ENCODE data around the gene CDH23. TPM values are rescaled to one million over a fixed set of nuclear protein-coding genes. Genes with fewer than 3 reads are reported as not detected.

Gene CDH23
- total and polyA plus RNA-seq, 2 of the 8 experiments (the other 6 are each of a cell fraction or from before 2014, with no cell fraction given) = 1.9 to 4.9 TPM

DNA sequence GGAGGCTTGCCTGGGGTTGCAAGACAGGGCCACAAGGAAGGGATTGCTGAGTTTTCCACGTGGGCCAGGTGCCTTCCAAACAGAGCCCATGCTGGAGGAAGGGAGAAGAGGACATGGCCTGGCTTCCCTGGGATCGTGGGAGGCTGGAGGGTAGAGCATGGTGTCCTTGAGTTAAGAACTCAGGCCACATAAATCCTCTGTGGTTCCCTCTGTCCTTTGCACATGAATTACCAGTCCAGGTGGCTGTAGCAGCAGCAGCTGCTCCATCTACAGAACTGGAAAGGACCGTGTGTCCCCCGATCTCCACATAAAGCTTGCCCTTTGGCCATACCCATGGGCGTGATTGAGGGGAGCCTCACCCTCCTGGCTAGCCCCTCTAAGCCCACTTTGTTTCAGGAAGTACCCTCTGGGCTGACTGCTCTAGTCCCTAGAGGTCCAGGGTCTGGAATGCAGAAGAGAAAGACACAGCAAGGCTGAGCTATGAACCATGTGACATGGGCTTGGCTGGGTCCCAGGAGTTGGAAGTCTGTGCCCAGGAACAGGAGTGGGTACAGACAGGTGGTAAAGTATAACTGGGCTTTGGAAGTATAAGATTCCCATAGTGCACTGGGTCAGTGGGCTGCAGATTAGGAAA is 237.9 kb downstream of the CDH23 start (continued):
- TF ChIP-seq, protein P1, sequence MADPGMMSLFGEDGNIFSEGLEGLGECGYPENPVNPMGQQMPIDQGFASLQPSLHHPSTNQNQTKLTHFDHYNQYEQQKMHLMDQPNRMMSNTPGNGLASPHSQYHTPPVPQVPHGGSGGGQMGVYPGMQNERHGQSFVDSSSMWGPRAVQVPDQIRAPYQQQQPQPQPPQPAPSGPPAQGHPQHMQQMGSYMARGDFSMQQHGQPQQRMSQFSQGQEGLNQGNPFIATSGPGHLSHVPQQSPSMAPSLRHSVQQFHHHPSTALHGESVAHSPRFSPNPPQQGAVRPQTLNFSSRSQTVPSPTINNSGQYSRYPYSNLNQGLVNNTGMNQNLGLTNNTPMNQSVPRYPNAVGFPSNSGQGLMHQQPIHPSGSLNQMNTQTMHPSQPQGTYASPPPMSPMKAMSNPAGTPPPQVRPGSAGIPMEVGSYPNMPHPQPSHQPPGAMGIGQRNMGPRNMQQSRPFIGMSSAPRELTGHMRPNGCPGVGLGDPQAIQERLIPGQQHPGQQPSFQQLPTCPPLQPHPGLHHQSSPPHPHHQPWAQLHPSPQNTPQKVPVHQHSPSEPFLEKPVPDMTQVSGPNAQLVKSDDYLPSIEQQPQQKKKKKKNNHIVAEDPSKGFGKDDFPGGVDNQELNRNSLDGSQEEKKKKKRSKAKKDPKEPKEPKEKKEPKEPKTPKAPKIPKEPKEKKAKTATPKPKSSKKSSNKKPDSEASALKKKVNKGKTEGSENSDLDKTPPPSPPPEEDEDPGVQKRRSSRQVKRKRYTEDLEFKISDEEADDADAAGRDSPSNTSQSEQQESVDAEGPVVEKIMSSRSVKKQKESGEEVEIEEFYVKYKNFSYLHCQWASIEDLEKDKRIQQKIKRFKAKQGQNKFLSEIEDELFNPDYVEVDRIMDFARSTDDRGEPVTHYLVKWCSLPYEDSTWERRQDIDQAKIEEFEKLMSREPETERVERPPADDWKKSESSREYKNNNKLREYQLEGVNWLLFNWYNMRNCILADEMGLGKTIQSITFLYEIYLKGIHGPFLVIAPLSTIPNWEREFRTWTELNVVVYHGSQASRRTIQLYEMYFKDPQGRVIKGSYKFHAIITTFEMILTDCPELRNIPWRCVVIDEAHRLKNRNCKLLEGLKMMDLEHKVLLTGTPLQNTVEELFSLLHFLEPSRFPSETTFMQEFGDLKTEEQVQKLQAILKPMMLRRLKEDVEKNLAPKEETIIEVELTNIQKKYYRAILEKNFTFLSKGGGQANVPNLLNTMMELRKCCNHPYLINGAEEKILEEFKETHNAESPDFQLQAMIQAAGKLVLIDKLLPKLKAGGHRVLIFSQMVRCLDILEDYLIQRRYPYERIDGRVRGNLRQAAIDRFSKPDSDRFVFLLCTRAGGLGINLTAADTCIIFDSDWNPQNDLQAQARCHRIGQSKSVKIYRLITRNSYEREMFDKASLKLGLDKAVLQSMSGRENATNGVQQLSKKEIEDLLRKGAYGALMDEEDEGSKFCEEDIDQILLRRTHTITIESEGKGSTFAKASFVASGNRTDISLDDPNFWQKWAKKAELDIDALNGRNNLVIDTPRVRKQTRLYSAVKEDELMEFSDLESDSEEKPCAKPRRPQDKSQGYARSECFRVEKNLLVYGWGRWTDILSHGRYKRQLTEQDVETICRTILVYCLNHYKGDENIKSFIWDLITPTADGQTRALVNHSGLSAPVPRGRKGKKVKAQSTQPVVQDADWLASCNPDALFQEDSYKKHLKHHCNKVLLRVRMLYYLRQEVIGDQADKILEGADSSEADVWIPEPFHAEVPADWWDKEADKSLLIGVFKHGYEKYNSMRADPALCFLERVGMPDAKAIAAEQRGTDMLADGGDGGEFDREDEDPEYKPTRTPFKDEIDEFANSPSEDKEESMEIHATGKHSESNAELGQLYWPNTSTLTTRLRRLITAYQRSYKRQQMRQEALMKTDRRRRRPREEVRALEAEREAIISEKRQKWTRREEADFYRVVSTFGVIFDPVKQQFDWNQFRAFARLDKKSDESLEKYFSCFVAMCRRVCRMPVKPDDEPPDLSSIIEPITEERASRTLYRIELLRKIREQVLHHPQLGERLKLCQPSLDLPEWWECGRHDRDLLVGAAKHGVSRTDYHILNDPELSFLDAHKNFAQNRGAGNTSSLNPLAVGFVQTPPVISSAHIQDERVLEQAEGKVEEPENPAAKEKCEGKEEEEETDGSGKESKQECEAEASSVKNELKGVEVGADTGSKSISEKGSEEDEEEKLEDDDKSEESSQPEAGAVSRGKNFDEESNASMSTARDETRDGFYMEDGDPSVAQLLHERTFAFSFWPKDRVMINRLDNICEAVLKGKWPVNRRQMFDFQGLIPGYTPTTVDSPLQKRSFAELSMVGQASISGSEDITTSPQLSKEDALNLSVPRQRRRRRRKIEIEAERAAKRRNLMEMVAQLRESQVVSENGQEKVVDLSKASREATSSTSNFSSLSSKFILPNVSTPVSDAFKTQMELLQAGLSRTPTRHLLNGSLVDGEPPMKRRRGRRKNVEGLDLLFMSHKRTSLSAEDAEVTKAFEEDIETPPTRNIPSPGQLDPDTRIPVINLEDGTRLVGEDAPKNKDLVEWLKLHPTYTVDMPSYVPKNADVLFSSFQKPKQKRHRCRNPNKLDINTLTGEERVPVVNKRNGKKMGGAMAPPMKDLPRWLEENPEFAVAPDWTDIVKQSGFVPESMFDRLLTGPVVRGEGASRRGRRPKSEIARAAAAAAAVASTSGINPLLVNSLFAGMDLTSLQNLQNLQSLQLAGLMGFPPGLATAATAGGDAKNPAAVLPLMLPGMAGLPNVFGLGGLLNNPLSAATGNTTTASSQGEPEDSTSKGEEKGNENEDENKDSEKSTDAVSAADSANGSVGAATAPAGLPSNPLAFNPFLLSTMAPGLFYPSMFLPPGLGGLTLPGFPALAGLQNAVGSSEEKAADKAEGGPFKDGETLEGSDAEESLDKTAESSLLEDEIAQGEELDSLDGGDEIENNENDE (IDR thresholded peaks at IDR 0.05; ENCODE audit: insufficient replicate concordance, low read length) = no peak
- TF ChIP-seq POU5F1 (IDR thresholded peaks at IDR 0.05; ENCODE audit: low read depth, low read length) = no peak
- TF ChIP-seq SUZ12 (IDR thresholded peaks at IDR 0.05; ENCODE audit: low read length) = no peak
- TF ChIP-seq KDM1A (IDR thresholded peaks at IDR 0.05; ENCODE audit: borderline replicate concordance, low read length) = no peak
- no peak for TF ChIP-seq SP2 (IDR thresholded peaks at IDR 0.05; ENCODE audit: low read length)
- no peak for TF ChIP-seq POLR2AphosphoS5 (IDR thresholded peaks at IDR 0.05; ENCODE audit: low read depth, low read length)
- no peak for TF ChIP-seq ZNF274 (IDR thresholded peaks at IDR 0.05; ENCODE audit: borderline replicate concordance, extremely low read depth, low read length)
- no peak for TF ChIP-seq BCL11A (IDR thresholded peaks at IDR 0.05; ENCODE audit: low read depth in 2 of 2, low read length in 2 of 2)
